ELF-1 (cell line): Measurements from ENCODE around the gene PGM1.

ENCODE experiments used
- DNase-seq: peaks from one replicate; pipeline ENCODE4 v3.0.0-alpha.2; 2016; ENCODE audit warnings: low read depth, low spot score

Gene PGM1

DNA sequence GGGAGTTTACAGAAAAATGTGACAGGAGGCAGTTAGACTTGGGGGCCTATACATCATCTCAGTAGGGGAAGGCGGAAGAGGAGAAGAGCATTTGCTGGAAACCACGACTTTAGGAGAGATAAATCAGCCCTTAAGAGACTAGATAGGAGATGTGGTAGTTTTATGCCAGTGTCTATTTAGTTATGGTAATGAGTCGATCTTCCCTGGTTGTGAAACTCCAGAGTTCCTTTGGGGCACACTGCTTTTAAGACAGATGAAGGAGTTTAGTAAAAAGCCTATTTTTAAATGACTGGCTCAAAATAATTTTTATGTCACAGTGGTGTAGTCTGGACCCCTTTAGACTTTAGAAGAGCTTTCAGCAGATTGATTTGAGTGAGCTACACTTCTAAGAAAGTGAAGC is 7.8 kb downstream of the PGM1 start:
- no peak for DNase-seq

- DNase-seq, result peak; percentile 46
Observed at GRCh38 chr1:63601463-63601862, 8.3 kb downstream of the PGM1 start.

DNA sequence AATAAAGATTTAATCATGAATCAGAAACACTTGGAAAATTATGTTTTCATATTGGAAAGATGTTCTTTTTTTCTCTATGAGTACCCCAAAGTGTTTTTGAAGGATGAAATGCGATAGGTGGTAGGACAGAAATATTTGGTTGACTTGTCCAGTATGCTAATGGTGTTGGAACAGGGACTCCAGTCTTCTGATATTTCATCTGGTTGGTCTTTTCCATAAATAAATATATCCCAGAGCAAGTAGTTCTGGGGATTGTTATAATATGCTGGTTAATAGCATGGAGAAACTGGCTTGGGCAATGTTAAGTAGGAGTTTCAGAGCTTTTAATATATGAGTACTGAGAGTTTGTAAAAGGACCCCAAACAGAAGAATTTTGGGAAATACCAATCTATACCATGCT is 8.7 kb downstream of the PGM1 start:
- DNase-seq, result no peak

DNA sequence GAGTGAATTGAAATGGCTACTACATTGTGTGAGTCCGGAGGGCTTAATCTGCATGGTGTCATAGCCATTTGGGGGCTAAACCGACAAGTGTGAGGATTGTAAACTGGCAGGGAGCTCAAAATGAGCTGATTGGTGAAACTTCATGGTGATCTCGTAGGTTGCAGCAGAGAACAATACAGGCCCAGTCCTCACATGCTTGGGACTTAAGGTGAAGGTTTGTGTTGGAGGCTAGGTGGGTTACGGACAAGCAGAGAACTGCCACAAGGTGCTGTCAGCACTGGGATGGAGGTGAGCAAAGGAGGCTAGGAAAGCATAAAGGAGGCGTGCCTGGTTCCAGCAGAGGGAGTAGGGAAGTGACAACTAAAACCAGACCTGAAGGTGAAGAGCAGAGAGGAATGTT is 9.4 kb downstream of the PGM1 start:
- no peak for DNase-seq

DNA sequence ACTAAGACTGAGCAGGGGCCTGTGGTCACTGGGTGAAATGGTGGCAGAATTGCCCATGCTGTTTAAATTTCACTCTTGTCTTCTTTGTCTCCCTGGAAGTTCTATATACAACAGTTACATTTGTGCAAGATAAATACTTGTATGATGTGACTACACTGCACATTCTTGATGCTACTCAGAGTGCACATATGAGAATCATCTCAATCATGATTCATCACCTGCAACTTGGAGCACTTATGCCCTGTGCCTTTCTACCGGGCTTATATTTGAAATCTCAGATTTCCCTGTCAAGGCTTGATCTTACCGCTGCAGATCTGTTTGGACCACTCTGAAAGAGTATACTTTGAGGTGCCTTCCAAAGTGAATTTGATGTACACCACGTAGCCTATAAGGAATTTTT is 10.6 kb downstream of the PGM1 start:
- no peak for DNase-seq

DNA sequence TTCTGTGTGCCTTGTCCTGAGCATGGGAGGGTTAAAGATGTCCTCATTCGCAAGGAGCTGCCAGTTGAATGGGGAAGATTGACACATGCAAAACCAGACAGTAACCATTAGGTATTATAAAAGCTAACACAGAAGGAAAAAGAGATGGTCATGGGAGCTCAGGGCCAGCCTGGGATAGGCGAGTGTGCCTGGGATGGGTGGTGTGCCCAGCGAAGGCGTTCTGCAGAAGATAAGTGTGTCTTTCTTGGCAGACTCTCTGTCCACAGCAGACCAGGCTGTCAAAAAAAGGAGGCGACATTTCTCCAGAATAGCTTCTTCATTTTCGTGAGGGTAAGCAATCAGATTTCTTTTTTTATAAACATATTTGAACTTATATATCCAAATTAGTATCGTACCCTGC is 14.1 kb downstream of the PGM1 start:
- no peak for DNase-seq

- DNase-seq, result peak; percentile 82
Observed at GRCh38 chr1:63611231-63611630, 18.0 kb downstream of the PGM1 start.

GRCh38 chr1:63612564-63612963 is 19.4 kb downstream of the PGM1 start:
- DNase-seq, result no peak

GRCh38 chr1:63612971-63613370 is 19.8 kb downstream of the PGM1 start:
- no peak for DNase-seq

GRCh38 chr1:63615768-63616420 is 22.7 kb downstream of the PGM1 start:
- peak; percentile 74 for DNase-seq

DNA sequence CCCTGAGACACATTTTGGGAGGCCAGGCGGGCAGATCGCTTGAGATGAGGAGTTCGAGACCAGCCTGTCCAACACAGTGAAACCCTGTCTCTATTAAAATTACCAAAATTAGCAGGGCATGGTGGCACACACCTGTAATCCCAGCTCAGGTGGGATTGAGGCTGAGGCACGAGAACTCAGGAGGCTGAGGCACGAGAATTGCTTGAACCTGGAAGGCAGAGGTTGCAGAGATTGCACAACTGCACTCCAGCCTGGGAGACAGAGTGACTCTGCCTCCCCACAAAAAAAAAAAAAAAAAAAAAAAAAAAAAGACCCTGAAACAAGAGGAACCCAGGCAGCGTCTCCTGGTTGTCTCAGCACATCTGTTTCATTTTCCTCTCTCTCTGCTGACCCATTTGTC is 24.2 kb downstream of the PGM1 start:
- DNase-seq, result no peak

GRCh38 chr1:63618011-63618410 is 24.8 kb downstream of the PGM1 start:
- no peak for DNase-seq

- DNase-seq, result no peak
Observed at GRCh38 chr1:63619558-63619957, 26.3 kb downstream of the PGM1 start.

DNA sequence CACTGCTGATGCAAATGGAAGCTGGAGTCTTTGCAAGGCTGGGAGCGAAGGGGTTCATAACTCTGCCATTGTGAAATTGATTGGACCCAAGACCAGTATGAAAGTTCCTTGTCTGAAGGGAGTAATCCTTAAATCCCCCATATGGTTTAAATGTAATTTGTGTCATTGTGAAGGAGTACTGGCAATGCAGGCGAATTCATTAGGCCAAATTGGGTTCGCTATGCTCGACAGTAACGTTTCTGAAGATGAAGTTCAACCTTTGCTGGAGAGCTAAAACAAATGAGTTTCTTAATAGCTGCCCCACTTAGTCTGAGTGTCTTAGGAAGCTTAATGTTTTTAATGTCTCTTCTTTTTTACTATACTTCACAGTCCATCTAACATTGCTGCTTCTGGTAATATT is 27.5 kb downstream of the PGM1 start:
- DNase-seq, result no peak

DNA sequence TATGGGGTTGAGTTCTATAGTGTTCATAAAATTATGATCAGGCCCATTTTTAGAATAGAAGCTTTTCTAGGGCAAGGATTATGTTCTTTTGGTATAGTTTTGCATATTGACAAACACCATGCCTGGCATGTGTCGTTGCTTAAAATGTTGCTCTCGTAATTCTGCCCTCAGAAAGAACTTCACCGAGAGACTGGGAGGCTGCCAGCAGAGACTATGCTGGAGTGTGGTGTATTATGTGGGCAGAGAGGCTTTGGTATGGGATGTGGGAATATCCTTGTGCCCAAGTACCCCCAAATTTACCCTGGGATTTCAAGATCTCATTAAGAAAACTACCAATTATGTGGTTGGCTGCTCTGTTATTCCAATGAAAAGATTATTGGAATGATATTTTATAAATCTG is 27.9 kb downstream of the PGM1 start:
- DNase-seq, result no peak

GRCh38 chr1:63621698-63622097 is 28.5 kb downstream of the PGM1 start:
- no peak for DNase-seq

DNA sequence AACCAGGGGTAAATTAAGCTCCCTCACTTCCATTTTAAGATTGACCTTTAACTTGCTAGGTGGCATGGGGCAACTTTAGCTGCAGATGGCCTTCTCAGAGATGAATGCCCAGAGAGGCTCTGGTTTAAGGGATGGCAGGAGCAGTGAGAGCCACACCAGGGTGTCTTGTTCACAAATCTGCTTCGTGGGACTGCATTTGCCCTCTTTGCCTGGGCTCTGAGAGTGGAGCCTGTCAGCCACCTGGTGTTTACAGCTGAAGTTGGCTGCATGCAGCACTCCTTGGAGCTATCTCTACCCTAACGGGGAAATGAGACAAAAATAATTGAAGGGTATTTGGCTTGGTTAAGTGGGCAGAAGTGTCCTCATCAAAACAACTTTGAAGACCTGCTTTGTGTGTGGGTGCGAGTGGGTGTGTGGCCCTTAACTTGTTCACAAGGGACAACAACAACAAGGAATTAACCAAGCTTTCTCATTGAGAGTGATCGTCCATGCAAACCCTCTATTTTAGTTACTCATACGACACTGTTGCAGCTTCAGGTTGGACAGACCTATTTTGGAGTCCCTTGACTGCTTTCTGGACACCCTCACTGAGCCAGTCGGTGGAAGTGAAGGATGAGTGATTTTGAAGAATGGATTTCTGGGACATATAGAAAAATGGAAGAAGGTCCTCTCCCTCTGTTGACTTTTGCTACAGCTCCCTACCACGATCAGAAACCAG is 29.8 kb downstream of the PGM1 start:
- DNase-seq, result no peak

- no peak for DNase-seq
Observed at GRCh38 chr1:63623952-63624351, 30.7 kb downstream of the PGM1 start.

GRCh38 chr1:63624911-63625310 is 31.7 kb downstream of the PGM1 start:
- DNase-seq, result no peak

DNA sequence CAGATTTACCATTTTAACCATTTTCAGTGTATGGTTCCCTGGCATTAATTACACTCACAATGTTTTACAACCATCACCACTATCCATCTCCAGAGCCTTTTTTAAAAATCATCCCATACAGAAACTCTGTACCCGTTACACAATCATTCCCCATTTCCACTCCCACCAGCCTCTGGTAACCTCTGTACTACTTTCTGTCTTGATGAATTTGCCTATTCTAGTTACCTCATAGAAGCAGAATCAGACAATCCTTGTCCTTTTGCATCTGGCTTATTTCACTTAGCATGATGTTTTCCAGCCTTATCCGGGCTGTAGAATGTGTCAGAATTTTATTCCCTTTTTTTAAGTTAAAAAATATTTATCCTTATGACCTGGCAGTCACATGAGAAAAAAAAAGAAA is 33.0 kb downstream of the PGM1 start:
- DNase-seq, result no peak

DNA sequence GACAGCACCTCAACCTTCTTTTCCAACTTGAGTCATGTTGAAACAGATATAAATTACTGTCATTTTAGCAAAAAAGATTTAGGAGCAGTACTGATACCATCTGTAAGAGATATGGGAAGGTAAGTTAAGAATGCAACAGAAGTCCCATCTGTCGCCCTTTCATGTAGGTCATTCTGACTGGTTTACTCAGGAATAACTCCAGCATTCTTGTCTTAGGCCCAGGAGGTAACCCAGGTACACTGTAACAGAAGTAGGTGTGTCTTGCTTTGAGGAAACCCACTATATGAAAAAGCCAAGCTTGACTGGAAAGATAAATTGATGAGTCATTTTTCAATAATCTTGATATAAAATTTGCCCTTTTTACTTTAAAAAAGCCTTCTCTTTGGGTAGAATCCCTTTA is 35.4 kb downstream of the PGM1 start:
- DNase-seq, result no peak

GRCh38 chr1:63630238-63630637 is 37.0 kb downstream of the PGM1 start:
- no peak for DNase-seq

DNA sequence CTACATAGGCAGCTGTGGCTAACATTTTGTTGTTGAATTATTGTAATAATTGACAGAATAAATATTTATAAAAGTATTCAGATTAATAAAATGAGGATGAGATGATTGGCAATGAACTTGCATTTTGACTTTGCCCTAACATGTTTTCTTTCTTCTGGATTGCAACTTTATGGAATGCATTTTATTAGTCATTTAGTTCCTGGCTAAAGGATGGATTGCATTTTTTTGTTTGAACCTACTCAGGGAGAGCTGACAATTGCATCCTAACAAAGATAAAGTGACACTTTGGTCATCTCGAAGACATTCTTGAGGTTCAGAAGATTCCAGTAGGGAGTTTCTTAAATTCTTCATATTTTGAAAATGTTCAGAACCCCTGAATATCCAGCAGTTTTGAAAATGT is 37.5 kb downstream of the PGM1 start:
- no peak for DNase-seq

- DNase-seq, result no peak
Observed at GRCh38 chr1:63632110-63632509, 38.9 kb downstream of the PGM1 start.
